A673 (cell line): ENCODE results near the gene NUB1. TPM values are rescaled to one million over a fixed set of nuclear protein-coding genes. Genes with fewer than 3 reads are reported as not detected.

ENCODE experiments used
- BruUV-seq: library from RNA; stranded (reverse); fragments of 400-500 nt; replicated peaks from 2 replicates; lab custom pipeline; 2021; lab: Mats Ljungman, UMichigan
- CTCF ChIA-PET: fragments of 300-600 bp; sonication (Branson Sonifier 250); formaldehyde crosslinking; loops from one replicate; lab custom pipeline; 2022; ENCODE audit warnings: antibody characterized with exemption; lab: Charles Lee
- POLR2A ChIA-PET: fragments of 300-600 bp; sonication (Branson Sonifier 250); formaldehyde crosslinking; loops from one replicate; lab custom pipeline; 2022; ENCODE audit warnings: antibody characterized with exemption; ENCODE audit not compliant: low non-redundant PET; lab: Charles Lee
- DNase-seq: peaks from one replicate; pipeline ENCODE4 v3.0.0-alpha.2; 2015; ENCODE audit warnings: low spot score
- H3K27ac ChIP-seq: fragments of 200-600 bp; sonication (generic); 2 replicates; pipeline ENCODE4 v1.5.1; 2016; ENCODE audit warnings: mixed run types, low read depth, mild to moderate bottlenecking, mixed read lengths, antibody characterized with exemption, low read length; ENCODE audit not compliant: poor library complexity, severe bottlenecking
- H3K27me3 ChIP-seq: fragments of 200-600 bp; sonication (generic); replicated peaks from 2 replicates; pipeline ENCODE4 v1.6.1; 2017; ENCODE audit warnings: mixed run types, low read depth, mild to moderate bottlenecking, mixed read lengths, antibody characterized with exemption, low read length; ENCODE audit not compliant: insufficient read depth, poor library complexity
- H3K36me3 ChIP-seq: fragments of 200-600 bp; sonication (generic); 2 replicates; pipeline ENCODE4 v1.6.1; 2016; ENCODE audit warnings: mixed run types, mild to moderate bottlenecking, mixed read lengths, antibody characterized with exemption, low read length; ENCODE audit not compliant: insufficient read depth, poor library complexity, severe bottlenecking
- H3K4me1 ChIP-seq: fragments of 200-600 bp; sonication (generic); 2 replicates; pipeline ENCODE4 v1.6.1; 2017; ENCODE audit warnings: mixed run types, mild to moderate bottlenecking, mixed read lengths, antibody characterized with exemption, low read length; ENCODE audit not compliant: insufficient read depth, poor library complexity, severe bottlenecking
- H3K4me3 ChIP-seq: fragments of 200-600 bp; sonication (generic); 2 replicates; pipeline ENCODE4 v1.5.1; 2016; ENCODE audit warnings: low read depth, mixed run types, mild to moderate bottlenecking, mixed read lengths, low read length; ENCODE audit not compliant: poor library complexity, severe bottlenecking
- H3K9me3 ChIP-seq: fragments of 200-600 bp; sonication (generic); 2 replicates; pipeline ENCODE4 v1.6.1; 2016; ENCODE audit warnings: mixed run types, low read depth, mild to moderate bottlenecking, mixed read lengths, antibody characterized with exemption, low read length; ENCODE audit not compliant: poor library complexity, severe bottlenecking
- EZH2 ChIP-seq: fragments of 200-600 bp; sonication (generic); IDR thresholded peaks from 2 replicates; pipeline ENCODE4 v1.6.1; 2017; ENCODE audit warnings: borderline replicate concordance, low read depth, mild to moderate bottlenecking, mixed read lengths, antibody characterized with exemption, low read length; ENCODE audit not compliant: poor library complexity, severe bottlenecking
- intact Hi-C: fragments of 100-400 bp; cut with micrococcal nuclease; formaldehyde crosslinking; loops from one replicate; pipeline ENCODE4 v1.10.0; 2022; ENCODE audit not compliant: unreplicated experiment
- total RNA-seq: library from RNA; stranded (reverse); gene quantifications from 2 replicates; pipeline ENCODE4 v1.2.3, GENCODE V29; 2021
- TF ChIP-seq, protein P1 (sequence below): fragments of 300-800, 200-600 bp; sonication (generic); conservative IDR thresholded peaks from 2 replicates; pipeline ENCODE4 v1.5.1; 2017; ENCODE audit warnings: low read depth, mild to moderate bottlenecking, antibody characterized with exemption, low read length, moderate library complexity, mixed read lengths

NUB1 gene
- total RNA-seq, 1 experiment from 2014 or later, result 36.9 TPM

DNA sequence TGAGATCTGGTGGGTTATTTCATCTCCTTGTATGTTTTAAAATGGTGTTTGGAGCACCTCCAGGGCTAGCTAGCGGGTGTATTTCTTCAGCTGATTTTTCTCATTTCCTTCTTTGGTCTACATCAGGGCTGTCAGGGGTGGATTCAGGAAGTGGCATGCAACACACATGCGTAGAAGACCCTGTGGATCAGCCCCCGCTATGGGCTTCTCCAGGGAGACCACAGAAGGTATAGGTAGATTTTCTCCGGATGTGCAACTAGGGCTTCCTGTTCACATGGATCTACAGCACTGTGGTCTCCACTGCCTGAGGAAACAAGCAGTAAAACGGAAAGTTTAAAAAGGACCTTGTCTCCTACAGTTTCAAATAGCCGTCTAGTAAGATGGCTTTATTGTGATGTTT lies 10.4 kb downstream of the NUB1 start:
- no TSS peak for BruUV-seq
- no peak overlapping the region for H3K27ac ChIP-seq
- POLR2A ChIA-PET, result no interaction called here

DNA sequence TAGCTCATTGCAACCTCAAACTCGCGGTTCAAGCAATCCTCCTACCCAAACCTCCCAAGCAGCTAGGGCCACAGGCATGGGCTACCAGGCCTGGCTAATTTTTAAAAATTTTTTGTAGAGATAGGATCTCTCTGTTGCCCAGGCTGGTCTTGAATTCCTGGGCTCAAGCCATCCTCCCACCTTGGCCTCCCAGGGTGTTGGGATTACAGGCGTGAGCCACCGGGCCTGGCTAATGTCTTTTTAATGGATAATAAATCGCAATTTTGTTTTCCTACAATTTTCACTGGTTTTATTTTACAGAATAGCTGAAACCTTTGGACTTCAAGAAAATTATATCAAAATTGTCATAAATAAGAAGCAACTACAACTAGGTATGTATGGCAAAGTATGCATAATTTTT lies 10.9 kb downstream of the NUB1 start:
- Histone ChIP-seq H3K9me3 (no peaks in the 10 kb centered on the region), H3K36me3 (peaks cover 57% of the 10 kb centered on the region), H3K27ac (no peak overlapping the region), H3K4me1 (no peaks in the 10 kb centered on the region), H3K4me3 (no peak overlapping the region), H3K27me3 (no peaks in the 10 kb centered on the region)
- ChIA-PET POLR2A (no interaction called here), CTCF (interaction anchor here (0.7 kb wide), 1 partner anchor 25 kb away, joined by 4 read pairs; no protein-coding TSS in a partner anchor)
- intact Hi-C loops, result no loop called here
- DNase-seq, result no peak
- no peak for TF ChIP-seq EZH2
- TF ChIP-seq, protein P1, sequence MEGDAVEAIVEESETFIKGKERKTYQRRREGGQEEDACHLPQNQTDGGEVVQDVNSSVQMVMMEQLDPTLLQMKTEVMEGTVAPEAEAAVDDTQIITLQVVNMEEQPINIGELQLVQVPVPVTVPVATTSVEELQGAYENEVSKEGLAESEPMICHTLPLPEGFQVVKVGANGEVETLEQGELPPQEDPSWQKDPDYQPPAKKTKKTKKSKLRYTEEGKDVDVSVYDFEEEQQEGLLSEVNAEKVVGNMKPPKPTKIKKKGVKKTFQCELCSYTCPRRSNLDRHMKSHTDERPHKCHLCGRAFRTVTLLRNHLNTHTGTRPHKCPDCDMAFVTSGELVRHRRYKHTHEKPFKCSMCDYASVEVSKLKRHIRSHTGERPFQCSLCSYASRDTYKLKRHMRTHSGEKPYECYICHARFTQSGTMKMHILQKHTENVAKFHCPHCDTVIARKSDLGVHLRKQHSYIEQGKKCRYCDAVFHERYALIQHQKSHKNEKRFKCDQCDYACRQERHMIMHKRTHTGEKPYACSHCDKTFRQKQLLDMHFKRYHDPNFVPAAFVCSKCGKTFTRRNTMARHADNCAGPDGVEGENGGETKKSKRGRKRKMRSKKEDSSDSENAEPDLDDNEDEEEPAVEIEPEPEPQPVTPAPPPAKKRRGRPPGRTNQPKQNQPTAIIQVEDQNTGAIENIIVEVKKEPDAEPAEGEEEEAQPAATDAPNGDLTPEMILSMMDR, result no peak
- BruUV-seq, result no TSS peak

More for the DNA sequence above, 10.4 kb downstream of the NUB1 start:
- TF ChIP-seq, protein P1, result no peak
- Histone ChIP-seq H3K4me3 (no peak overlapping the region), H3K9me3 (no peaks in the 10 kb centered on the region), H3K4me1 (no peaks in the 10 kb centered on the region), H3K27me3 (no peaks in the 10 kb centered on the region), H3K36me3 (peaks cover 53% of the 10 kb centered on the region)
- intact Hi-C loops, result no loop called here
- DNase-seq, result no peak
- CTCF ChIA-PET, result interaction anchor here (0.7 kb wide), 1 partner anchor 25 kb away, joined by 4 read pairs; no protein-coding TSS in a partner anchor

DNA sequence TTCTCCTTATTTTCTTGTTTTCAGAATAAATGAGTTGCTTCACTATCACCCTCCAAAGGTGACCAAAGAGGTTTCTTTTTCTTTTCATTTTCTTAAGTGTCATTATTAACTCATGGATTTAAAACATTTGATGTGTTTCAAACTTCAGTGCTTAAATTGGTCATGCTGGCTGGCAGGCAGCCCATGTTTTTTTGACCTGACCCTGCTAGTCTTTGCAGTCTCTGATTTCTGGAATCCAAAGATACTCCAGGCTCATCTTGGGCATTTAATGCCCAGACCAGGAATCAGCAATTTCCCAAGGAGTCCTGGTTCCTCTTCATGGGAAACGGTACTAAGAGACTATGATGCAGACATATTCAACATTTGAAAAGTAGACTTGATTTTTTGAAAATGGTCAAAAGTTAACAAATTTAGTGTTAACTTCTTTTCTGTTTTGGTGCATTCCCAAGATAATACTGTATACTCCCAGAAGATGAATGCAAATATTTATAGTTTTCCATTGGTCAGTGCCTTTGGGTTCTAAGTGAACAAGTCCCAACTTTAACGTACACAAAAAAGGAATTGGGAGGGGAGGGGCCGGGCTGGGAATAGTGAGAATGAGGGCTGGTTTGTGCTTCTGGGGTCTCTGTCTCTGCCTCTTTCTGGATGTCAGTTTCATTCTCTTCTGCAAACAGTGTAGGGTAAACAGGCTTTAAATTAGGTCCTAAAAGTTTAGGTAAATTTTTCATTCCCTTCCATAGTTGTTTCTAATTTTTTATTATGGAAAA lies 19.8 kb downstream of the NUB1 start:
- no peak overlapping the region for H3K4me3 ChIP-seq
- no peak for DNase-seq
- H3K27ac ChIP-seq, result no peak overlapping the region
- intact Hi-C loops, result no loop called here
- BruUV-seq, result no TSS peak
- ChIA-PET POLR2A (no interaction called here), CTCF (no interaction called here)
- no peaks in the 10 kb centered on the region for H3K27me3 ChIP-seq
- peaks cover 18% of the 10 kb centered on the region for H3K36me3 ChIP-seq
- TF ChIP-seq, protein P1, result no peak
- TF ChIP-seq EZH2, result no peak
- no peaks in the 10 kb centered on the region for H3K9me3 ChIP-seq
- H3K4me1 ChIP-seq, result no peaks in the 10 kb centered on the region
